NCI-H187 (cell line): ENCODE data around the gene EBF3.
"Not testable (repeated sequence)": the region's sequence is repeated elsewhere in the genome, so short reads cannot be mapped to it uniquely, and the experiment has no call there.

Source experiments
- DNase-seq, 2 experiments: peaks; one replicate each; lab custom pipeline; 2025; lab: John Stamatoyannopoulos, UW

Gene EBF3

DNA sequence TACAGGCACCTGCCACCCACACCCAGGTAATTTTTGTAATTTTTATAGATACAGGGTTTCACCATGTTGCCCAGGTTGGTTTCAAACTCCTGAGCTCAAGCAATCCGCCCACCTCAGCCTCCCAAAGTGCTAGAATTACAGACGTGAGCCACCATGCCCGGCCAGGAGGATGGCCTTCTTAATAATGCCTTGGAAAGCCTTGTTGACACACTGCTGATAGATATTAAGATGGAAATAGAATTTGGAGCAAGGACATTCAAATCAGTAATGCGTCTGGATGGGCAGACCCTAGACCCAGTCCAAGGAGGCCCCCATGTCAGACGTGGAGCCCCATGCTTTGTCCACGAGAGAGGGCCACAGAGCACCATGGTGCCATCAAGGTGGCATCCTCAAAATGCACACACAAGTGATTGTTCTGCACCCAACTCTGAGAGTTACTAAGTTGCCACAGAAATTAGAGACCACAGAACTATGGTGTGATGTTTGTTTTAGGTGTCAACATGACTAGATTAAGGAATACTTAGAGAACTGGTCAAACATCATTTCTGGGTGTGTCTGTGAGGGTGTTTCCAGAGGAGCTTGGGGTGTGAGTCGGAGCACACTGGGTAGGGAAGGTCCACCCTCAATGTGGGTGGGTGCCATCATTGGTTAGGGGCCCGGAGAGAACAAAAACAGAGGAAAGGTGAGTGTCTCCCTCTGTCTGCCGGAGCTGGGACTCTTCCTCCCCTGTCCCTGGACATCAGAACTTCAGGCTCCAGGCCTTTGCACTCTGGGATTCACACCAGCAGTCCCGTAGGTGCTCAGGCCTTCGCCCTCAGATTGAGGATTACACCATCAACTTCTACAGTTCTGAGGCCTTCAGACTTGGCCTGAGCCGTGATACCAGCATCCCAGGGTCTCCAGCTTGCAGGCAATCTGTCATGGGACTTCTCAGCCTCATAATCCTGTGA, 34.5 kb downstream of the EBF3 start:
- no peak for DNase-seq

DNA sequence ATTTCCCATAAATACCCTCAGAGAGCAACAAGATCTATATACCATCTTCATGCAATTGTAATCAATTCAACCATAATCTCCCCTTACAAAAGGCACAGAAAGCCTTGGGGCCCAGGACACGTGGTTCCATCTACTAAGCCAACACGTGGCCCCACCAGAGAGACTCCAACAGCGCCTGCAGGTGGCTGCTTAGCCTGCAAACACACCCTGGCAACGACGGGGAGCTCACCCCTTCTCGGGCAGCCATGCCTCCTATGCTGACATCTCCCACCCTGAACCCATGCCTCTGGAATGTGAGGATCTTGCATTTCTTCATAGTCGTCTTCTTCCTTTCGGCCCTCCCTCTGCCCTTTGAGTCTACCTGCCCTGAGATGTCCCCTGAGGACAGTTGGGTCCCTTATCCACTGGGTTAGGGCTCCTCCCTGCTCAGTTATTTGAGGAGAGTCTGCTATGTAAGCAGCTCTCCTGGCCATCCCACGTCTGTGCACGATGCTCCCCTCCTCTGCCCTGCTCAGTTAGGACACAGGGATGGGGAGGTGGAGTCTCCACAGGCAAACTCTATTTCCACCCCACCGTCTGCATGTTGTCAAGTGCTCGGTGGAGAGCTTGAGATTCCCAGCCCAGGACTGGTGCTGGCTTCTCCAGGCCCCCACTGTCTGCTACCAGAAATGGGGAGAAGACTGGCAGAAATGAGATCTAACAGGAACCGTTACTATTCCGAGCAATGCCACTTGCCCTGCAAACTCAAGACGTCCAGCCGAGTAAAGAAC, 36.5 kb downstream of the EBF3 start:
- no peak for DNase-seq

DNA sequence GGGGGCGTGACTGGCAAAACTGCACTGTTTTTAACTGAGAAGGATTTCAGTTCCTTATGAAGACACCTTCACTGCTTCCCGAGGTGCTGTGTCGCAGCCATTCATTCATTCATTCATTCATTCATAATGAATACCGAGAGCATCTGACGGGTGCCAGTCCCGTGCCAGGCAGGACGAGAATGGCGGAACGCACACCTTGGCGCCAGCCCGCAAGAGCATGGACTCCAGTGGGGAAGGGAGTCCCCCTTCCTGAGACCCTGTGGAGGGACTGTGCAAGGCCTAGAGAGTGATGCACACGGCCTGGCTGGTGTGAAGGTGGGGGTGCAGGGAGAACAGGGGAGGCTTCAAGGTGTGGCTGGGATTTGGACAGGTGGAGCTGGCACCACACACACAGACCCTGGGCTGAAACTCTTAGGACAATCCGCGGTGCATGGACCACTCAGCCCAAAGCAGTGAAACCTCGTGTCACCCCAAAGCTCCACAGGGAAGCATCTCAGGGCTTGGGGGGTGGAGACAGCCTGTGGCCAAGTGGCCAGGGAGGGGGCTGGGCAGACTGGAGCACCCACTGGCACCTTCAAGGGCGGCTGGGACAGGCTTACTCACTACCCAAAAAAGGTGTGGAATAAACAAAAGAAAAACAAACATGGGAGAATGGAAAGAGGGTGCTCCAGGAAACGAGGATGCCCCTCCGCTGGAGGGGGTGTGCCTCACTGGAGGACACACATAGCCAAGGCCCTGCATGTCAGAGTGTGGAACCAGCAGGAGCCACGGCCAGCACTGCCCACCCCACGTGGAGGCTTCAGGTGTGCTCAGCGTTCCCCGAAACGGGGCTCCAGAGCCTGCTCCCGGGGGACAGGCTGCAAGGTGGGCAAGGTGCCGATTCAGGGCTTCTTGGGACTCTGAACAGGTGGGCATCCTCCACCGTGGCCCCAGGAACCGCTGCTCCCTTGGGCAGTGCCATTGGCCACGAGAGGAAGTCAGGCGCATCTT, 37.7 kb downstream of the EBF3 start:
- DNase-seq: no peak

DNA sequence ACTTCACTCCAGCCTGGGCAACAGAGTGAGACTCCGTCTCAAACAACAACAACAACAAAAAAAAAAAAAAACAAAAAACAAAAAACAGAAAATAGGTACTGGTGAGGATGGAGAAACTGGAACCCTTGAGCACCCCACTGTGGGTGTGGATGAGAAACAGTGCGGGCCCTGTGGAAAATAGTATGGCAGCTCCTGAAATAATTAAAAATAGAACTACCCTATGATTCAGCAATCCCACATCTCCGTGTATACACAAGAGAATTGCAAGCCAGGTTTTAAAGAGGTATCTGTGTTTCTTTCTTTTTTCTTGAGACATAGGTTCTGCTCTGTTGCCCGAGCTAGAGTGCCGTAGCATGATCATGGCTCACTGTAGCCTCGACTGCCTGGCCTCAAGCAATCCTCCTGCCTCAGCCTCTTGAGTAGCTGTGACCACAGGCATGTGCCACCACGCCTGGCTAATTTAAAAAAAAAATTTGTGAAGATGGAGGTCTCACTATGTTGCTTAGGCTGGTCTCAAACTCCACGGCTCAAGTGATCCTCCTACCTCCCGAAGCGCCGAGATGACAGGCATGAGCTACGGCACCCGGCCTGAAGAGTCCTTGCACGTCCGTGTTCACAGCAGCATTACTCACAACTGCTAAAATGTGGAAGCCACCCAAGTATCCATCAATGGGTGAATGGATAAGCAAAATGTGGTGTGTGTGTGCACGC, 39.5 kb downstream of the EBF3 start:
- no peak for DNase-seq

DNA sequence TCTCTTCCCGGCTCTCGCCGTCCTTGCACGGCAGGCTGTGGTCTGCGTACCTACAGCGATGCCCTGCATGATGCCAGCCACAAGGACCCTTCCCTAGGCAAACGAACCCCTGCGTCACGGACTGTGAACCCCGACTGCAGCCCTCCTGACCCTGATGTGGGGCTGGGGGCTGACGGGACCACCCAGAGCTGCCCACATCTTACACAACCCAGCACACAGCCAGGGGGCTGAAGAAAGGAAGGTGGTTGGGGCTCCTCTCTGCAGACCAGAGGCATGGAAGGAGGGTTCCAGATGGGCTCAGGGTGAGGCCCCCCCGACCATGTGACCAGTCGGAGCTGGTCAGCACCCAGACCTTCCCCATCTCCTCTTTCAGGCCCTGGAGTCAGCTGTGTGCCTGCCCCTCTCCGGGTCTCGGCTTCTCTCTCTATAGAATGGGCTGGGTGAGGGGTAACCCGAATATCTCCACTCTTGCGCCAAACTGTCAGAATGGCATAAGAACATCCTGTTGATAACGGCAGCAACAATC, 41.4 kb downstream of the EBF3 start:
- no peak for DNase-seq

DNA sequence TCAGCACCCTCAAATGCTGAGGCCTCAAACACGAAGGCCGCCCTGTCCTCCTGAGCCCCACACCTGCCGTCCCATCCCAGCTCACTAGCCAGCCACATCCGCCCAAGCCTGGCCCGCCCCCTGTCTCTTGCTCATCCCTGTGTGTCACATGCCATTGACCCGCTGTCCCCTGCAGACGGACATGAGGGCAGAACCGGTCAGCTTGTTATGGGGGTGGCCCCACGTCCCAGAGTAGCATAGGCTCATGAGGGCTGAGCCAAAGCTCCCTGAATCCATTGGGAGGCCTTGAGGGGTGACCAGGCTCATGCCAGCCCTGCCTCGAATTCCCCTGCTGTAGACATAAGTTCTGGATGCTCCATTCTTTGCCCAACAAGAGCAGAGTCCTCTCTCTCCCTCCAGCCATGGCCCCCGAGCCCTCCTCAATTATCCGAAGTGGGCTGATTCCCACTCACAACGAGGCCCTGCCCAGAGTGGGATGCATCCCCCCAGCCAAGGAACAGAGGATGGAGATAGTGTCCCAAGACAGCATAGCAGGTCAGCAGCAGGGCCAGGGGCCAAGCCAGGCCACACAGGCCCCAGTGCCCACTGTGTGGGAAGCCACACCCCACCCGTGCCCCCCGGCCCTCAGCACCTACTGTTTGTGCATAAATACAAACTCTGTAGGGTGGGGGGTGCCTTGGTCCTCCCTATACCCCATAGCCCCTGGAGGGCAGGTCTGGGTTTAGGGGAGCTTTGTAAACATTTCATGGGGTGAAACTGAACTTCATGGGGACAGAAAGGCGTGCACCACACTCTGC, 42.1 kb downstream of the EBF3 start:
- no peak for DNase-seq

DNA sequence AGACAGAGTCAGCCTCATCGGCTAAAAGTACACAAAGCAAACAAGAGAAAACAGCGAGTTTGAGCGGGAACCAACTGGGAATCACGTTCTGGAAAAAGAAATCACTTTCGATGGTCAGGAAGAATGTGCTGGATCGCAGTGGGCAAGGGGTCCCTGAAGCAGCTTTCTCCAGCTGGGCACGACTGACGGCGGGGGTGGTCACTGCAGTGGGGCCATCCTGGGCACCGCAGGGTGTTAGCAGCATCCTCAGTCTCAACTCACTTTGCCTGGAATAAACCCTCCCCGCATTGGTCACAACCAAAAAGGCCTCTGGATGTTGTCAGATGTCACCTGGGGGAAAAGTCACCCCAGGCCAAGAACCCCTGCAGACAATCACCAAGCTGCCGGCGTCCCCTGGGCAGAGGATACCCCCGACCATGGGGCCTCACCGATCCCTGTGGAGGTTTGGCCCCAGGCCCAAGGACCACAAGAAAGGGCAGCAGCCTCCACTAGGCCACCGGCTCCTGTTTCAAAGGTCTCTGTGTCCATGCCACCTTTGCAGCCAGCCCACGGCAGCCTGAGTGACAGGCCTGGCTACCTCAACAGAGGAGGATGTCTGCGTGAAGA, 42.9 kb downstream of the EBF3 start:
- no peak for DNase-seq

DNA sequence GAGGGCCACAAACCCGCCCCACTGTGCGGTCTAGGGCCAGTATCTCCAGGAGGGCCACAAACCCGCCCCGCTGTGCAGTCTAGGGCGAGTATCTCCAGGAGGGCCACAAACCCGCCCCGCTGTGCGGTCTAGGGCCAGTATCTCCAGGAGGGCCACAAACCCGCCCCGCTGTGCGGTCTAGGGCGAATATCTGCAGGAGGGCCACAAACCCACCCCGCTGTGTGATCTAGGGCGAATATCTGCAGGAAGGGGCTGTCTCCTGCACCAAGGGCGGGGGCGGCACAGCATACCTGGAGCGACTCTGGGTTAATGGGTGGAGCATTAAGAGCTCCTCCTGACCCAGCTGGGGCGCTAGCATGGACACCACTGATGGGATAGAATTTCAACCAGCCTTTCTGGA, 43.9 kb downstream of the EBF3 start:
- DNase-seq: not testable (repeated sequence)

DNA sequence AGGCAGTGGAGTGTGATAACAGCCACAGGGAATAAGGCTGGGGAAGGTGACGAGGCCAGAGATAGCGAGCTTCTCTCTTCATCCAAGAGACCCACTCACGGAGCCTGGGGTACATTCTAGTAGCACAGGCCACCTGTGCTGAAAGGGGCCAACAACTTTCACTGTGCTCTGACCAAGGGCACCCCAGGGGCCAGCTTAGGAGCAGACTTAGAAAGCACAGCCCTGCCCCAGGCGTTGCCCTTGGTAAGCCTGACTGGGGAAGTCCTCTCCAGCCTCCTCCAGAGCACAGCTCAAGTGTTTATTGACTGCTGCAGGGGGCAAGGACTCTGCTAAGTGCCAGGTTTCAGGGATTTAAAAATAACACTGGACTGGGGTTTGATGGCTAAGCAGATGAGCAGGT, 44.7 kb downstream of the EBF3 start:
- no peak for DNase-seq

DNA sequence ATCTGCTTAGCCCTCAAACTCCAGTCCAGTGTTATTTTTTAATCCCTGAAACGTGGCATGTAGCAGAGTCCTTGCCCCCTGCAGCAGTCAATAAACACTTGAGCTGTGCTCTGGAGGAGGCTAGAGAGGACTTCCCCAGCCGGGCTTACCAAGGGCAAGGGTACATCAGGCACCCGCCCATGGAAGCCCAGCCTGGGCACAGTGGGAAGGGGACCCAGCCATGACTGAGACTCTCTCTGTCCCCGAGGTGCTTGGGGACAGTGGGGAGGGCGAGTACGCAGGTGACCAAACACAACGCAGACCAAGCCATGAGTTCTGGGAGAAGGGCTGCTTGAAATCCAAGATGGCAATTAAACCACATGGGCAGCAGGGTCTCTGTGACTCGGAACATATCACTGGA, 45.2 kb downstream of the EBF3 start:
- DNase-seq: no peak

DNA sequence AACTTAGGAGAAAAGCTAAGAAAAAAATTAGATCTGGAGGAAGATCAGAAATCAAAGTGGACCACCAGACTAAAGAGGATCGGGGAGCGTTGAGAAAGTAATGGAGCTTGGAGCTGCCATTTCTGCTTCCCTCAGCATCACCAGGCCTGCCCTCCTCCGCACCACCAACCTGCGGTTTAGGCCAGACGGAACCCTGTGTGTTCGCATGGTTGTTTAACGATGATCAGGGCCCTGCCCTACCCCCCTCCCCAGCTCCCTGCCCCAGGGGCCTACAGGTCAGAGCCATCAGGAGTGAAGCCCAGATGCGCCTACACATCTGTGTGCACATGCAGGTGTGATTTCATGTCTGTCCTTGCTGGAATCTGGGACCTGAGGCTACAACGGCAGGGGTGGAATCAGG, 45.7 kb downstream of the EBF3 start:
- no peak for DNase-seq

DNA sequence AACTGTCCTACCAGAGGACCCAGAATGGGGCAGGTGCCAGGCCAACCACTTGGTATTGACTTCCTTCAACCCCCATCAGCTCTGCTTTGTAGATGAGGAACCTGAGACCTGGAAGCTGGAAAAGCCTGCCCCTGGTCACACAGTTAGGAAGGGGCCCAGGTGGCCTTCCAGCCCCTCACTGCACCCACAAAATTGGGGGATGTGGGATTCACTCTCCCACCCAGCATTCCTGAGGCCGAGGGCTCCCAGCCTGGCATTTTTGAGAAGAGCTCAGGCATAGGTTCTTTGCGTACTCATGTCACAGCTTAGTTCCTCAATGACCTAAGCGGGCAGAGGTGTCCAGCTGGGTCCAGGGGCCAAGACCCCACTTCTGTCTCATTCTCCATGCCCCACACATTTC, 46.1 kb downstream of the EBF3 start:
- DNase-seq: no peak

DNA sequence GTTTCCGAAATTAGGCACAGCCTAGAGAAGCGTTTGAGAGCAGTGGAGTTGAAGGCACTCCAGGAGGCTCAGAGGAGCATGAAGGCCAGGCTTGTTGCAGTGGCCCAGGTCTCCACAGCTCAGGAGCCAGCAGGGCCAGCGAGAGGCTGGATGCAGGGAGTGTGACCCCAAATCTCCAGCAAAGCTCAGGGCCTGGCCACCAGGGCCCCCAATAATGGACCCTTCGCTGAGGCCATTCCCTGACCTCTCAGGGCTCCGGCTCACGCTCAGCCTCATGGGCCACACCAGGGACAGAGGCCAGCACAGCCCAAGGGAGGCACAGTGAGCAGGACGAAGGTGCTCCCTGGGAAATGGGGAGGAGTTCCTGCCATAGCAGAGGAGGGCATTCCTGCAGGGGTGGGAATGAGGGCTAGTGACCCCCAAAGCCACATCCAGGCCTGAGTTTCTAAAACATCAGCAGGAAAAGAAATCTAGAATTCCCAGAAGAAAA, 47.5 kb downstream of the EBF3 start:
- DNase-seq: no peak

DNA sequence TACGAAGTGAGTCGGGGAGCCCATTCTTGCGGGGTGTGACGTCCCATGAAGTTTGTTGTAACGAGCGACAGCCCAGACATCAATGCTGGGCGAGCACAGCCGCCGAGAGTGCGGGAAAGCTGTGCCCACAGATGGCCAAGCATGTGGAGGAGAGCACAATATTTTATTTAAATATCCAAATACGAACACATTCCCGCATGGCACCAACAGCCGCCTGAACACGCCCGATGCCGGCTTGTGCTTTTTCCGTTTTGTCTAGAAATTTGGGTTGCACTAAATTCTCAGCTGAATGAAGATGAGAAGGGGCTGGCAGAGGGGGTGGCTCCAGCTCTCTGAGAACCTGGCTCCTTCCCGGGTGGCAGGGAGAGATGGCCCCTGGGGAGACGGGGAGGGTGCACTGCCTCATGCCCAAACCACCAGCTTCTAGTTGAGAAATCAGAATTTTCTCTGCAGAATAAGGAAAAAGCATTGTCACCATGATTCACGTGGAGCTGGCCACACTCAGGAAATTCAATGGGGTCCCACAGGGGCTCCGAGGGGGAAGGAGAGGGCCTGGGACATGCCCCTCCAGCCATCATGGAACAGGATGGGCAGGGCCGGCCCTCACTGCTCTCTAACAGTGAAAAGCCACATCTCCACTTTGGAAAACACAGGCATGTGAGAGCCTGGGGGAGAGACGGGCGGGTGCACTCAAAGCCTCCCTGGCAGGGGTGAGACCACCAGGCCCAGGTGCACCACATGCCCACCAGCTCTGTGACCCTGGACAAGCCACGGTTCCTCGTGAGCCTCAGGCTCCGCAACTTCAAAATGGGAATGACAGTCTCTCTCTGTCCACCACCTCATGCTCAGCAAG, 48.3 kb downstream of the EBF3 start:
- DNase-seq: no peak

DNA sequence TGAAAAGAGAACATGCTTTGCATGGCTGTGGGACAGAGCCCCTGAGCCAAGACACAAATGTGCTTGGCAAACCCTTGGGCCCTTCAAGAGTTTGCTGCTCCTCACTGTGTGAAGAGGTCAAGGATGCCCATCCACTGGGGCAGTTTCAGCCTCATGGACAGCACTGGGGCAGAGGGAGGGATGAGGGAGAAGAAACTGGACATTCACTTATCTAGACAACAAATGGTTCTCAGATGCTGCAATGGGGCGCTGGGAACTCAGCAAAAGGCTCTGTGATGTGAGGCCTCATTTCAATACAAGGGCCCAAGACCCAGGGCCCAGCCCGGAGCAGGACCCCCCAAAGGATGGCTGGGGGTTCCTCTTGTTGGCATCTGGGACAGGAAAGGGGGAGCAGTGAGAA, 49.1 kb downstream of the EBF3 start:
- no peak for DNase-seq

DNA sequence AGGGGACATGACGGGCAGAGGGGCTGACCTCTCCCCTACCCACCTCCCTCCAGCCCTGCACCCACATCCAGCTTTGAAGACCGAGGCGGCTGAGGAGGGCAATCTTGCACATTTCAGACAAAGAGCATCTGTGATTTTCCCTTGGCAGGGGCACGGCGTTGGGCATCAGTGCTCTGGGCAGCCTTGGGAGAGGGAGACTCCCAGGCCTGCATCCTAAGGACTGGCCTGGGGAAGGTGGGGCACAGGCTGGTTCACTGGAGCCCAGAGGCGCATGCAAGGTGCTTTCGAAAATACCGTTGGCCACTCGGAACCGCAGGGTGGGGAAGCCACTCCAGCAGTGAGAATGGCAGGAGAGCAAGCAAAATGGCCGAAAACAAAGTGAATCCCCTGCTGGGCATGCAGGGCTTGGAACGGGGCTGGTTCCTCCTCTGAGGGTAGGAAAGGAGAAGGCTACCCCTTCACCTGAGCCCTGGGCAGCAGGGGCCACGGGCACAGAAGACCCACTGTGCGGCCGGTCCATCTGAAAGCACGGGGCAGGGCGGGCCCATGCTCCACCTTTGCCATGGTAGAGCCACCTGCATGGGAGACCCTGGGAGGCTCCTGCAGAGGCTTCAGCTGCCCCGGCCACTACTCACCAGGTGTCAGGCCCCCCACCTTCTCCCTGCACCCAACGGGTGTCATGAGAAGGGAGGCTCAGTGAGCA, 49.8 kb downstream of the EBF3 start:
- no peak for DNase-seq

DNA sequence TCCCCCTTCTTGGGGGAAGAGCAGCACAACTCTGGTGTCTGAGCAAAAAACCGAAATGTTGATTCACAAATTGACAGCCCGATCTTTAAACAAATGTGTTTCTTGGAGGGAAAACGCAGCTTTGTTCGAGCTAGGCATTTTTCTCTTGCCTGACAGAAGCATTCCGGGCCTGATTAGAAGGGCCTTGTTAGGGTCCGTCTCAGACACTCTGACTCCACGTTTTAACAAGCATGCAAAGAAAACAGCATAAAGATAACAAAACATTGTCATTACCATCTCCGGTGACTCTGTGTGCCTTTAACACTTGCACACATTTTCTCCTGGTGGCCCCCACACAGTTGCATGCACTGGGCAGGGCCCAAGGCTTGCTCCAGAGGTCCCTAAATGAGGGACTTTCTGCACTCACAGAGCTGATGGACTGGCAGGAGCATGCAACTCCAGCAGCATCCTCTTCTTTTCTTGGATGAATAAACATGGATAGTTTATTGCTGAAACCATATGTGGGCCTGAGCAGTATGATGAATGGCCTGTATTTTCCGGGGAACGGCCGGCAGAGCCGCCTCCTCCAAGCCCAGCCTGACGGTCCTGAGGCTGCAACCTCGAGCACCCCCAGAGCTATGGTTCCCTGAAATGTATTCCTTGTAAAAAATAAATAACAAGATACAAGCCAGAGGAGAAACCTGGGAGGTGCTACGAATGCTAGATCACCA, 50.9 kb downstream of the EBF3 start:
- no peak for DNase-seq
